Panc1 (cell line): Measurements from ENCODE around the gene PRPF39. TPM values are rescaled to one million over a fixed set of nuclear protein-coding genes. Genes with fewer than 3 reads are reported as not detected.
A peak's percentile ranks its signal among the peaks of the same experiment; 100 is the strongest.

Experiments
- ATAC-seq: fragments of 200-7000 bp; cut with Tn5 transposase; 2 replicates; pipeline ENCODE4 v1.9.1; 2020; ENCODE audit warnings: mild to moderate bottlenecking, moderate library complexity
- BruUV-seq: library from RNA; stranded (reverse); fragments of 400-500 nt; replicated peaks from 2 replicates; lab custom pipeline; 2021; lab: Mats Ljungman, UMichigan
- CTCF ChIA-PET: fragments of 300-600 bp; sonication (Branson Sonifier 250); formaldehyde crosslinking; loops from one replicate; lab custom pipeline; 2022; ENCODE audit warnings: antibody characterized with exemption; lab: Charles Lee
- POLR2A ChIA-PET: fragments of 300-600 bp; sonication (Branson Sonifier 250); formaldehyde crosslinking; loops from one replicate; lab custom pipeline; 2022; ENCODE audit warnings: antibody characterized with exemption; lab: Charles Lee
- DNase-seq: peaks from one replicate; pipeline ENCODE4 v3.0.0-alpha.2; 2010; ENCODE audit warnings: low read depth, low spot score
- H3K27ac ChIP-seq: 2 replicates; pipeline ENCODE4 v1.5.1; 2011; ENCODE audit warnings: mild to moderate bottlenecking, low read length, inconsistent platforms
- H3K27me3 ChIP-seq: fragments of 200-500 bp; sonication (Bioruptor generic); 2 replicates; pipeline ENCODE4 v1.6.0; 2014; ENCODE audit warnings: low read length, inconsistent platforms; ENCODE audit not compliant: control insufficient read depth, insufficient read depth
- H3K36me3 ChIP-seq: fragments of 200-500 bp; sonication (Bioruptor generic); 2 replicates; pipeline ENCODE4 v1.5.1; 2014; ENCODE audit warnings: inconsistent platforms, mild to moderate bottlenecking, low read length, moderate library complexity; ENCODE audit not compliant: control insufficient read depth, insufficient read depth
- H3K4me1 ChIP-seq: 2 replicates; pipeline ENCODE4 v1.5.1; 2011; ENCODE audit warnings: inconsistent platforms, mild to moderate bottlenecking, low read length, moderate library complexity; ENCODE audit not compliant: control insufficient read depth, insufficient read depth
- H3K4me3 ChIP-seq, 2 experiments: 2 replicates each; pipeline ENCODE4 v1.5.1; 2011 to 2012; ENCODE audit warnings: low read depth in 2 of 2, low read length in 2 of 2, mild to moderate bottlenecking in 2 of 2, inconsistent platforms in 1 of 2, moderate library complexity in 1 of 2
- H3K9me3 ChIP-seq: fragments of 200-500 bp; sonication (Bioruptor generic); 2 replicates; pipeline ENCODE4 v1.5.1; 2014; ENCODE audit warnings: low read depth, mild to moderate bottlenecking, inconsistent platforms, low read length, moderate library complexity; ENCODE audit not compliant: control insufficient read depth, insufficient read depth
- POLR2AphosphoS5 ChIP-seq: IDR thresholded peaks from 2 replicates; pipeline ENCODE4 v1.6.1; 2012; ENCODE audit warnings: mild to moderate bottlenecking, low read depth, low read length, moderate library complexity
- SIN3A ChIP-seq: IDR thresholded peaks from 2 replicates; pipeline ENCODE4 v1.6.1; 2012; ENCODE audit warnings: low read depth, mild to moderate bottlenecking, low read length, moderate library complexity, borderline replicate concordance; ENCODE audit not compliant: insufficient read depth
- TCF7L2 ChIP-seq: IDR thresholded peaks from 2 replicates; pipeline ENCODE4 v1.6.1; 2011; ENCODE audit warnings: mild to moderate bottlenecking, low read depth, low read length, inconsistent platforms
- in situ Hi-C: cut with HindIII; loops from 2 replicates; pipeline ENCODE4 v1.10.0; 2016; ENCODE audit warnings: low sequenced_read_pairs, low pct_unique_long_range_greater_than_20kb
- intact Hi-C: fragments of 100-400 bp; cut with micrococcal nuclease; formaldehyde crosslinking; loops from one replicate; pipeline ENCODE4 v1.10.0; 2022; ENCODE audit not compliant: unreplicated experiment
- total RNA-seq: library from RNA; stranded (reverse); gene quantifications from one replicate; pipeline ENCODE4 v1.2.1, GENCODE V29; 2021; ENCODE audit not compliant: unreplicated experiment
- TF ChIP-seq, protein P1 (sequence below): fragments of 450-650 bp; IDR thresholded peaks from 2 replicates; pipeline ENCODE4 v1.5.1; 2017; ENCODE audit warnings: mild to moderate bottlenecking
- TF ChIP-seq, protein P2 (sequence below), 2 experiments: IDR thresholded peaks; 2 replicates each; pipeline ENCODE4 v1.6.1; 2011 to 2012; ENCODE audit warnings: low read depth in 2 of 2, control low read depth in 1 of 2, low read length in 1 of 2, mild to moderate bottlenecking in 1 of 2, moderate library complexity in 1 of 2; ENCODE audit not compliant: insufficient read depth in 1 of 2

Gene PRPF39
- total RNA-seq, 1 experiment from 2014 or later = 30.7 TPM

DNA sequence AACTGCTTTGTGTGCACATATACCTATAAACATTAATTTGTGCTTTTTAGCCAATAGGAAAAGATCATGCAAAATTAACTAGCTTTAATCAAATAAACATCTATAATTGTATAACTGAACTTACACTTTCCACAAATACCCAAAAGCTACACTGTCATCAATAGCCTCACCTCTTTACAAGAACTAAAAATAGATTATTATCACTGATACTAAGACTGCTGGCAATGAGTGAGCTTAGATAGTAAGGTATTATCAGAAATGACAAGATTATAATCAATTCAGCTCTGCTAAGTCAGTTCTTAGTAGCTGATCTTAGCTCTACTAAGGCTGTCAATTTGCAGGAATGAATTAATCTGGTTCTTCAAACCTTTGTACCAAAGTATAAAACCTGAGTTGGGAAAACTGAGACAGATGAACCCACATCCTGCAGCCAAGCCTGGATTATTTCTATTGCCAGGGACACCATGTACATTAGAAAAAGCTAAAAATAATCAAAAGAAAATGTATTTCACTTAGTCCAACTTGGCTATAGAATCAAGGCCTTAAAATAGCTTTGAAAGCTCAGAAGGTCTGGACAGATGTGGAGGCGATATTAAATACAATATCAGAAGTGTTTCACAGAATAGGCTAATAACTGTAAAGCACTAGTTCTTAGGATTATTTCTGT, 45.2 kb downstream of the PRPF39 start:
- peaks cover 2% of the 10 kb centered on the region for H3K36me3 ChIP-seq
- intact Hi-C loops = no loop called here
- BruUV-seq = no TSS peak
- H3K4me3 ChIP-seq = no peak overlapping the region
- no peaks in the 10 kb centered on the region for H3K27me3 ChIP-seq
- CTCF ChIA-PET = no interaction called here
- in situ Hi-C loops = no loop called here
- POLR2A ChIA-PET = no interaction called here
- DNase-seq (no peak), ATAC-seq (no peak)
- H3K27ac ChIP-seq = no peak overlapping the region
- no peaks in the 10 kb centered on the region for H3K9me3 ChIP-seq
- no peak for TF ChIP-seq TCF7L2
- TF ChIP-seq, protein P1, sequence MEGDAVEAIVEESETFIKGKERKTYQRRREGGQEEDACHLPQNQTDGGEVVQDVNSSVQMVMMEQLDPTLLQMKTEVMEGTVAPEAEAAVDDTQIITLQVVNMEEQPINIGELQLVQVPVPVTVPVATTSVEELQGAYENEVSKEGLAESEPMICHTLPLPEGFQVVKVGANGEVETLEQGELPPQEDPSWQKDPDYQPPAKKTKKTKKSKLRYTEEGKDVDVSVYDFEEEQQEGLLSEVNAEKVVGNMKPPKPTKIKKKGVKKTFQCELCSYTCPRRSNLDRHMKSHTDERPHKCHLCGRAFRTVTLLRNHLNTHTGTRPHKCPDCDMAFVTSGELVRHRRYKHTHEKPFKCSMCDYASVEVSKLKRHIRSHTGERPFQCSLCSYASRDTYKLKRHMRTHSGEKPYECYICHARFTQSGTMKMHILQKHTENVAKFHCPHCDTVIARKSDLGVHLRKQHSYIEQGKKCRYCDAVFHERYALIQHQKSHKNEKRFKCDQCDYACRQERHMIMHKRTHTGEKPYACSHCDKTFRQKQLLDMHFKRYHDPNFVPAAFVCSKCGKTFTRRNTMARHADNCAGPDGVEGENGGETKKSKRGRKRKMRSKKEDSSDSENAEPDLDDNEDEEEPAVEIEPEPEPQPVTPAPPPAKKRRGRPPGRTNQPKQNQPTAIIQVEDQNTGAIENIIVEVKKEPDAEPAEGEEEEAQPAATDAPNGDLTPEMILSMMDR = no peak
- TF ChIP-seq SIN3A = no peak
- no peak for TF ChIP-seq POLR2AphosphoS5
- TF ChIP-seq, protein P2, sequence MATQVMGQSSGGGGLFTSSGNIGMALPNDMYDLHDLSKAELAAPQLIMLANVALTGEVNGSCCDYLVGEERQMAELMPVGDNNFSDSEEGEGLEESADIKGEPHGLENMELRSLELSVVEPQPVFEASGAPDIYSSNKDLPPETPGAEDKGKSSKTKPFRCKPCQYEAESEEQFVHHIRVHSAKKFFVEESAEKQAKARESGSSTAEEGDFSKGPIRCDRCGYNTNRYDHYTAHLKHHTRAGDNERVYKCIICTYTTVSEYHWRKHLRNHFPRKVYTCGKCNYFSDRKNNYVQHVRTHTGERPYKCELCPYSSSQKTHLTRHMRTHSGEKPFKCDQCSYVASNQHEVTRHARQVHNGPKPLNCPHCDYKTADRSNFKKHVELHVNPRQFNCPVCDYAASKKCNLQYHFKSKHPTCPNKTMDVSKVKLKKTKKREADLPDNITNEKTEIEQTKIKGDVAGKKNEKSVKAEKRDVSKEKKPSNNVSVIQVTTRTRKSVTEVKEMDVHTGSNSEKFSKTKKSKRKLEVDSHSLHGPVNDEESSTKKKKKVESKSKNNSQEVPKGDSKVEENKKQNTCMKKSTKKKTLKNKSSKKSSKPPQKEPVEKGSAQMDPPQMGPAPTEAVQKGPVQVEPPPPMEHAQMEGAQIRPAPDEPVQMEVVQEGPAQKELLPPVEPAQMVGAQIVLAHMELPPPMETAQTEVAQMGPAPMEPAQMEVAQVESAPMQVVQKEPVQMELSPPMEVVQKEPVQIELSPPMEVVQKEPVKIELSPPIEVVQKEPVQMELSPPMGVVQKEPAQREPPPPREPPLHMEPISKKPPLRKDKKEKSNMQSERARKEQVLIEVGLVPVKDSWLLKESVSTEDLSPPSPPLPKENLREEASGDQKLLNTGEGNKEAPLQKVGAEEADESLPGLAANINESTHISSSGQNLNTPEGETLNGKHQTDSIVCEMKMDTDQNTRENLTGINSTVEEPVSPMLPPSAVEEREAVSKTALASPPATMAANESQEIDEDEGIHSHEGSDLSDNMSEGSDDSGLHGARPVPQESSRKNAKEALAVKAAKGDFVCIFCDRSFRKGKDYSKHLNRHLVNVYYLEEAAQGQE (IDR thresholded peaks at IDR 0.05; ENCODE audit: insufficient read depth in 1 of 2, low read depth in 2 of 2, low read length in 1 of 2) = no peak
- H3K4me1 ChIP-seq = no peaks in the 10 kb centered on the region

DNA sequence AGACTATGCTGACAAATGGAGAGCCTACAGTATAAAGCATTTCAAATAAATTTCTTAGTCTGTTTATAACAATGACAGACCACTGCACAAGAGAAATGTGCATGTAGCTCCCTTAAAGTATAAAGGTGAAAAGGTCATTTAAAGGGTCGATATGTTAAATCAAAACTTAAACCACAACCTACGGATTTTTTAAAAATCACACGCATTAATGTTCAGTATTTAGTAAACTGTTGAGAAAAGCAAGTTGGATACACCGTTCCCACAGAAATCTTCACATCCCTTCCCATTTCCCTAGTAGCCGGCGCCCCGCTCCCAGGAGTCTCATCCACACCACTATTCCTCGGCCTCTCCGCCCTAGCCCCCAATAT, 49.8 kb downstream of the PRPF39 start:
- TSS peak; percentile 94 for BruUV-seq
- Histone ChIP-seq H3K4me3 (peak overlapping the region; percentile 71 to 88), H3K27me3 (no peaks in the 10 kb centered on the region), H3K36me3 (peaks cover 2% of the 10 kb centered on the region), H3K9me3 (no peaks in the 10 kb centered on the region), H3K4me1 (peaks cover 4% of the 10 kb centered on the region; the same call in 1 of the 2 replicates), H3K27ac (peak overlapping the region; percentile 95)
- ChIA-PET CTCF (no interaction called here), POLR2A (no interaction called here)
- in situ Hi-C loops (no loop called here), intact Hi-C loops (loop anchor here (5.0 to 10.0 kb wide), 2 partner anchors 119 to 169 kb away; partner anchors contain the start of genes KLHL28, MIS18BP1 and TOGARAM1)
- TF ChIP-seq SIN3A (no peak), POLR2AphosphoS5 (no peak), TCF7L2 (no peak)
- TF ChIP-seq, protein P2 (IDR thresholded peaks at IDR 0.05; ENCODE audit: insufficient read depth in 1 of 2, low read depth in 2 of 2, low read length in 1 of 2) = no peak
- TF ChIP-seq, protein P1 = no peak
- ATAC-seq (peak; percentile 28), DNase-seq (no peak)
